ENCODE results near the gene UEVLD. TPM values are rescaled to one million over a fixed set of nuclear protein-coding genes. Genes with fewer than 3 reads are reported as not detected.
A peak's percentile ranks its signal among the peaks of the same experiment; 100 is the strongest.

UEVLD gene
- total and polyA plus RNA-seq, 2 donors (not counting 1 experiment from before 2014, with no cell fraction given), result 6.3 to 12.8 TPM

DNA sequence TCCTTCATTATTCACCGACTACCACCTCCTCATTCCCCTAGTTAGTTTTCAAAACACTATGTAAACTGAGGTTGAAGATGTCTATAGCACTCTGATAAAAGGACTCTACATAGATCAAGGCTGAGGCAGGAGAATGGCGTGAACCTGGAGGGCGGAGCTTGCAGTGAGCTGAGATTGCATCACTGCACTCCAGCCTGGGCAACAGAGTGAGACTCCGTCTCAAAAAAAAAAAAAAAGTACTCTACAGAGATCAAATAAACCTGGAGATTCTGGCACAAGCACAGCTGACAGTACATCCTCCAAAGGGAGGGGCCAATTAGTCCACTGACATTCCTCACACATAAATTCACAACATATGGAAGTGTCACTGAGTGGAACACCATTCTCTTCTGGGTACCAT lies 92.8 kb downstream of the UEVLD start:
- Mint-ChIP-seq H3K27me3 (no peaks in the 10 kb centered on the region), H3K9me3 (ENCODE audit: insufficient read depth) (no peaks in the 10 kb centered on the region), H3K27ac (peak overlapping the region; percentile 20), H3K4me3 (no peak overlapping the region), H3K4me1 (peaks cover 8% of the 10 kb centered on the region)
- TF ChIP-seq, protein P1, sequence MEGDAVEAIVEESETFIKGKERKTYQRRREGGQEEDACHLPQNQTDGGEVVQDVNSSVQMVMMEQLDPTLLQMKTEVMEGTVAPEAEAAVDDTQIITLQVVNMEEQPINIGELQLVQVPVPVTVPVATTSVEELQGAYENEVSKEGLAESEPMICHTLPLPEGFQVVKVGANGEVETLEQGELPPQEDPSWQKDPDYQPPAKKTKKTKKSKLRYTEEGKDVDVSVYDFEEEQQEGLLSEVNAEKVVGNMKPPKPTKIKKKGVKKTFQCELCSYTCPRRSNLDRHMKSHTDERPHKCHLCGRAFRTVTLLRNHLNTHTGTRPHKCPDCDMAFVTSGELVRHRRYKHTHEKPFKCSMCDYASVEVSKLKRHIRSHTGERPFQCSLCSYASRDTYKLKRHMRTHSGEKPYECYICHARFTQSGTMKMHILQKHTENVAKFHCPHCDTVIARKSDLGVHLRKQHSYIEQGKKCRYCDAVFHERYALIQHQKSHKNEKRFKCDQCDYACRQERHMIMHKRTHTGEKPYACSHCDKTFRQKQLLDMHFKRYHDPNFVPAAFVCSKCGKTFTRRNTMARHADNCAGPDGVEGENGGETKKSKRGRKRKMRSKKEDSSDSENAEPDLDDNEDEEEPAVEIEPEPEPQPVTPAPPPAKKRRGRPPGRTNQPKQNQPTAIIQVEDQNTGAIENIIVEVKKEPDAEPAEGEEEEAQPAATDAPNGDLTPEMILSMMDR (IDR thresholded peaks at IDR 0.05), result no peak
- TF ChIP-seq EZH2 (IDR thresholded peaks at IDR 0.05; ENCODE audit: borderline replicate concordance, insufficient read depth, low read depth, low read length, poor library complexity, severe bottlenecking), result no peak
- no peaks in the 10 kb centered on the region for H3K9me3 ChIP-seq (ENCODE audit: control extremely low read depth in 1 of 3, control insufficient read depth in 2 of 3, insufficient read depth in 1 of 3, low read length in 2 of 3)
- DNase-seq (no peak), ATAC-seq (ENCODE audit: low read depth) (no peak)
- 89% methylated on average over 3 of the region's 4 CpGs for WGBS (ENCODE audit: insufficient coverage)
- peak overlapping the region in 1 of 2 donors; percentile 45 for H3K27ac ChIP-seq (ENCODE audit: low read length in 2 of 2)
- intact Hi-C loops (cut with micrococcal nuclease), result no loop called here
- ChIA-PET CTCF (no interaction called here), POLR2A (no interaction called here)
- peaks cover 5% of the 10 kb centered on the region for H4K20me1 ChIP-seq (ENCODE audit: control insufficient read depth, insufficient read depth, low read length, poor library complexity, severe bottlenecking)
- no peak overlapping the region for H3K9ac ChIP-seq (ENCODE audit: low read length)
- H3K4me3 ChIP-seq (ENCODE audit: control extremely low read depth in 1 of 5, extremely low read depth in 1 of 5, insufficient read depth in 1 of 5, low read depth in 2 of 5, low read length in 4 of 5), result no peak overlapping the region
- peaks cover 6% of the 10 kb centered on the region for H3K79me2 ChIP-seq (ENCODE audit: control insufficient read depth, insufficient read depth, low read length)
- H3K27me3 ChIP-seq (replicated peaks in 1 of 4; ENCODE audit: control extremely low read depth in 1 of 4, control insufficient read depth in 3 of 4, insufficient read depth in 4 of 4, low read length in 3 of 4), result no peaks in the 10 kb centered on the region
- H3K4me1 ChIP-seq (ENCODE audit: control insufficient read depth in 2 of 2, insufficient read depth in 2 of 2, low read length in 2 of 2), result peaks cover 0 to 7% of the 10 kb centered on the region in 2 donors
- H2AFZ ChIP-seq (ENCODE audit: insufficient read depth, low read depth, low read length, poor library complexity, severe bottlenecking), result no peak overlapping the region
- no peak overlapping the region for H3K4me2 ChIP-seq (replicated peaks; ENCODE audit: low read depth, low read length, poor library complexity, severe bottlenecking)
- peaks cover 2 to 62% of the 10 kb centered on the region in 2 experiments for H3K36me3 ChIP-seq (replicated peaks in 1 of 2; ENCODE audit: control extremely low read depth in 1 of 2, control insufficient read depth in 1 of 2, extremely low read depth in 1 of 2, insufficient read depth in 2 of 2, low read length in 1 of 2)

DNA sequence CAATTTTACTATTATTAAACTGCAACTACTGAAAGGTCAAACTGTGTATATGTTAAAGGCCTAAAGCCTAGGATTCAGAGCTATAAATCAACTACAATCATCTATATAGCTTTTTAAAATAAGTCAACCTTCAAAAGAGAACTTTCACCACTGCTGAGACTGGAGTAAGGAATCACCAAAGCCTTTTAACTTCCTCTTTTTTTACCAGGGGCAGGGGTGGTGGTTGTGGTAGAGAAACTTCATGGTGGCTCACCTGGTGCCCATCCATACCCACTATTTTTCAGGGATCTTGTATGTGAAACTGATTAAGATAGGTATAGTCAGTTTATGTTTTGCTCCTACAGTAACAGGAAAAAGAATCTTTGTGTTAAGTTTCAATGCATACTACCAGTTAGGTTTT lies 93.3 kb downstream of the UEVLD start:
- peaks cover 8% of the 10 kb centered on the region for H3K4me1 Mint-ChIP-seq
- H3K9me3 Mint-ChIP-seq (ENCODE audit: insufficient read depth), result no peaks in the 10 kb centered on the region
- no peak overlapping the region for H3K4me3 Mint-ChIP-seq
- H2AFZ ChIP-seq (ENCODE audit: insufficient read depth, low read depth, low read length, poor library complexity, severe bottlenecking), result no peak overlapping the region
- no peaks in the 10 kb centered on the region for H3K9me3 ChIP-seq (ENCODE audit: control extremely low read depth in 1 of 3, control insufficient read depth in 2 of 3, insufficient read depth in 1 of 3, low read length in 2 of 3)
- H3K4me3 ChIP-seq (ENCODE audit: control extremely low read depth in 1 of 5, extremely low read depth in 1 of 5, insufficient read depth in 1 of 5, low read depth in 2 of 5, low read length in 4 of 5), result no peak overlapping the region
- peak overlapping the region; percentile 20 for H3K27ac Mint-ChIP-seq
- peaks cover 5% of the 10 kb centered on the region for H4K20me1 ChIP-seq (ENCODE audit: control insufficient read depth, insufficient read depth, low read length, poor library complexity, severe bottlenecking)
- ATAC-seq (ENCODE audit: low read depth), result no peak
- H3K4me2 ChIP-seq (replicated peaks; ENCODE audit: low read depth, low read length, poor library complexity, severe bottlenecking), result no peak overlapping the region
- H3K36me3 ChIP-seq (replicated peaks in 1 of 2; ENCODE audit: control extremely low read depth in 1 of 2, control insufficient read depth in 1 of 2, extremely low read depth in 1 of 2, insufficient read depth in 2 of 2, low read length in 1 of 2), result peaks cover 2 to 62% of the 10 kb centered on the region in 2 experiments
- no peaks in the 10 kb centered on the region for H3K27me3 Mint-ChIP-seq
- no peak for TF ChIP-seq EZH2 (IDR thresholded peaks at IDR 0.05; ENCODE audit: borderline replicate concordance, insufficient read depth, low read depth, low read length, poor library complexity, severe bottlenecking)
- TF ChIP-seq, protein P1 (IDR thresholded peaks at IDR 0.05), result no peak
- ChIA-PET POLR2A (no interaction called here), CTCF (interaction anchor here (1.0 kb wide), 1 partner anchor 44 kb away, joined by 3 read pairs; no protein-coding TSS in a partner anchor)
- intact Hi-C loops (cut with micrococcal nuclease), result no loop called here
- peak overlapping the region in 1 of 2 donors; percentile 45 for H3K27ac ChIP-seq (ENCODE audit: low read length in 2 of 2)
- H3K4me1 ChIP-seq (ENCODE audit: control insufficient read depth in 2 of 2, insufficient read depth in 2 of 2, low read length in 2 of 2), result peaks cover 0 to 7% of the 10 kb centered on the region in 2 donors
- DNase-seq, result peak; percentile 17
- H3K9ac ChIP-seq (ENCODE audit: low read length), result no peak overlapping the region
- H3K27me3 ChIP-seq (replicated peaks in 1 of 4; ENCODE audit: control extremely low read depth in 1 of 4, control insufficient read depth in 3 of 4, insufficient read depth in 4 of 4, low read length in 3 of 4), result no peaks in the 10 kb centered on the region
- peaks cover 6% of the 10 kb centered on the region for H3K79me2 ChIP-seq (ENCODE audit: control insufficient read depth, insufficient read depth, low read length)

Measured in B cell (primary cell).